HCT116 (cell line): ENCODE results near the gene CHMP1B. TPM values are rescaled to one million over a fixed set of nuclear protein-coding genes. Genes with fewer than 3 reads are reported as not detected.

Experiments
- ATAC-seq: fragments of 200-7000 bp; cut with Tn5 transposase; 2 replicates; pipeline ENCODE4 v1.9.1; 2020; ENCODE audit warnings: mild to moderate bottlenecking, moderate library complexity
- BruUV-seq: library from RNA; stranded (reverse); fragments of 400-500 nt; replicated peaks from 2 replicates; lab custom pipeline; 2021; lab: Mats Ljungman, UMichigan
- CTCF ChIA-PET: fragments of 300-600 bp; sonication (Branson Sonifier 250); formaldehyde crosslinking; loops from one replicate; lab custom pipeline; 2021; ENCODE audit warnings: antibody characterized with exemption; lab: Charles Lee
- POLR2A ChIA-PET: fragments of 300-600, 350-600 bp; sonication (Branson Sonifier 250); formaldehyde crosslinking; loops from one replicate; lab custom pipeline; 2021; ENCODE audit warnings: antibody characterized with exemption; lab: Charles Lee
- RAD21 ChIA-PET, 2 experiments: fragments of 300-600 bp; sonication (Branson Sonifier 250); formaldehyde crosslinking; loops; one replicate each; lab custom pipeline; 2023; ENCODE audit warnings: low total read pairs in 2 of 2; ENCODE audit not compliant: uncharacterized antibody in 2 of 2, unreplicated experiment in 2 of 2, low non-redundant PET in 1 of 2; lab: Charles Lee
- DNase-seq: peaks from one replicate; pipeline ENCODE4 v3.0.0-alpha.2; 2010; ENCODE audit warnings: low read depth, low spot score
- H2AFZ ChIP-seq: fragments of 200-600 bp; shearing (Covaris generic), sonication (generic); 2 replicates; pipeline ENCODE4 v1.6.1; 2017; ENCODE audit warnings: low read depth, mixed run types, mixed read lengths, antibody characterized with exemption, low read length; ENCODE audit not compliant: poor library complexity, severe bottlenecking
- H3K27ac ChIP-seq: 2 replicates; pipeline ENCODE4 v1.5.1; 2012; ENCODE audit warnings: low read depth, low read length
- H3K27me3 ChIP-seq: fragments of 200-600 bp; sonication (generic); 2 replicates; pipeline ENCODE4 v1.6.1; 2016; ENCODE audit warnings: mixed run types, low read length, mixed read lengths; ENCODE audit not compliant: insufficient read depth
- H3K36me3 ChIP-seq, 2 experiments: fragments of 200-500 bp in 1 of 2; fragments of 200-600 bp in 1 of 2; sonication (Bioruptor generic) in 1 of 2; sonication (generic) in 1 of 2; 2 replicates each; pipeline versions ENCODE4 v1.5.1 to v1.6.1; 2014 to 2016; ENCODE audit warnings: low read length in 2 of 2, inconsistent platforms in 1 of 2, mixed read lengths in 1 of 2, mixed run types in 1 of 2; ENCODE audit not compliant: insufficient read depth in 2 of 2, control insufficient read depth in 1 of 2
- H3K4me1 ChIP-seq, 2 experiments: fragments of 200-600 bp in 1 of 2; sonication (generic) in 1 of 2; 2 replicates each; pipeline versions ENCODE4 v1.5.1 to v1.6.1; 2012 to 2017; ENCODE audit warnings: low read length in 2 of 2, inconsistent platforms in 1 of 2, mild to moderate bottlenecking in 1 of 2, mixed read lengths in 1 of 2, mixed run types in 1 of 2, moderate library complexity in 1 of 2; ENCODE audit not compliant: insufficient read depth in 2 of 2, control insufficient read depth in 1 of 2
- H3K4me2 ChIP-seq: fragments of 200-600 bp; sonication (generic); 2 replicates; pipeline ENCODE4 v1.6.1; 2017; ENCODE audit warnings: mixed run types, low read length, mixed read lengths
- H3K4me3 ChIP-seq, 2 experiments: fragments of 200-600 bp in 1 of 2; sonication (generic) in 1 of 2; replicated peaks in 1 of 2; 2 replicates each; pipeline ENCODE4 v1.5.1; 2011 to 2016; ENCODE audit warnings: low read length in 2 of 2, control low read depth in 1 of 2, low read depth in 1 of 2, mild to moderate bottlenecking in 1 of 2, mixed read lengths in 1 of 2, mixed run types in 1 of 2
- H3K79me2 ChIP-seq: fragments of 200-600 bp; sonication (generic); 2 replicates; pipeline ENCODE4 v1.6.1; 2017; ENCODE audit warnings: mild to moderate bottlenecking, mixed run types, low read length, moderate library complexity, mixed read lengths; ENCODE audit not compliant: insufficient read depth
- H3K9ac ChIP-seq: fragments of 200-600 bp; sonication (generic); 2 replicates; pipeline ENCODE4 v1.6.1; 2016; ENCODE audit warnings: low read length, mixed read lengths
- H3K9me2 ChIP-seq: fragments of 200-600 bp; sonication (generic), shearing (Covaris generic); 2 replicates; pipeline ENCODE4 v1.6.1; 2017; ENCODE audit warnings: mixed run types, mild to moderate bottlenecking, moderate library complexity; ENCODE audit not compliant: insufficient read depth
- H3K9me3 ChIP-seq, 2 experiments: fragments of 200-500 bp in 1 of 2; fragments of 200-600 bp in 1 of 2; sonication (Bioruptor generic) in 1 of 2; sonication (generic) in 1 of 2; 2 replicates each; pipeline ENCODE4 v1.6.1; 2014 to 2017; ENCODE audit warnings: low read length in 2 of 2, mixed read lengths in 2 of 2, inconsistent platforms in 1 of 2, low read depth in 1 of 2, mild to moderate bottlenecking in 1 of 2, mixed run types in 1 of 2, moderate library complexity in 1 of 2; ENCODE audit not compliant: control insufficient read depth in 1 of 2, insufficient read depth in 1 of 2
- H4K20me1 ChIP-seq: fragments of 200-600 bp; sonication (generic), shearing (Covaris generic); 2 replicates; pipeline ENCODE4 v1.6.1; 2017; ENCODE audit warnings: mixed run types, mild to moderate bottlenecking, moderate library complexity; ENCODE audit not compliant: insufficient read depth
- CBX3 ChIP-seq: IDR thresholded peaks from 2 replicates; pipeline ENCODE4 v1.6.1; 2012; ENCODE audit warnings: low read depth
- CEBPB ChIP-seq: IDR thresholded peaks from 2 replicates; pipeline ENCODE4 v1.6.1; 2012; ENCODE audit warnings: low read depth
- ELF1 ChIP-seq: IDR thresholded peaks from 2 replicates; pipeline ENCODE4 v1.6.1; 2012; ENCODE audit warnings: low read depth, borderline replicate concordance
- EZH2 ChIP-seq: fragments of 200-600 bp; sonication (generic); IDR thresholded peaks from 2 replicates; pipeline ENCODE4 v1.6.1; 2017; ENCODE audit warnings: antibody characterized with exemption, mixed run types
- FOSL1 ChIP-seq: IDR thresholded peaks from 2 replicates; pipeline ENCODE4 v1.6.1; 2012; ENCODE audit warnings: low read depth
- JUND ChIP-seq: IDR thresholded peaks from 2 replicates; pipeline ENCODE4 v1.6.1; 2012
- POLR2A ChIP-seq: IDR thresholded peaks from 2 replicates; pipeline ENCODE4 v1.7.0; 2011; ENCODE audit warnings: borderline replicate concordance; ENCODE audit not compliant: insufficient read depth, insufficient read length; ENCODE audit errors: extremely low read depth
- POLR2AphosphoS5 ChIP-seq: IDR thresholded peaks from 2 replicates; pipeline ENCODE4 v1.6.1; 2011; ENCODE audit warnings: mild to moderate bottlenecking, low read depth, low read length, moderate library complexity
- RAD21 ChIP-seq: IDR thresholded peaks from 2 replicates; pipeline ENCODE4 v1.6.1; 2012; ENCODE audit warnings: low read depth, mild to moderate bottlenecking
- SIN3A ChIP-seq: IDR thresholded peaks from 2 replicates; pipeline ENCODE4 v1.6.1; 2012; ENCODE audit warnings: low read depth
- SP1 ChIP-seq: IDR thresholded peaks from 2 replicates; pipeline ENCODE4 v1.6.1; 2012; ENCODE audit warnings: low read depth
- SRF ChIP-seq: IDR thresholded peaks from 2 replicates; pipeline ENCODE4 v1.6.1; 2012; ENCODE audit warnings: low read depth
- YY1 ChIP-seq: IDR thresholded peaks from 2 replicates; pipeline ENCODE4 v1.6.1; 2011; ENCODE audit warnings: low read length, low read depth, moderate library complexity, mild to moderate bottlenecking; ENCODE audit not compliant: insufficient replicate concordance; ENCODE audit errors: extremely low read depth
- ZFX ChIP-seq: fragments of 450-650 bp; IDR thresholded peaks from 2 replicates; pipeline ENCODE4 v1.6.1; 2017
- ZNF274 ChIP-seq: fragments of 200-500 bp; sonication (Bioruptor generic); IDR thresholded peaks from 2 replicates; pipeline ENCODE4 v1.6.1; 2014; ENCODE audit warnings: mild to moderate bottlenecking, low read depth, low read length, inconsistent platforms
- intact Hi-C: fragments of 100-400 bp; cut with micrococcal nuclease; formaldehyde crosslinking; loops from 2 replicates; pipeline ENCODE4 v1.10.0; 2022
- total RNA-seq: library from RNA; stranded (reverse); gene quantifications from one replicate; pipeline ENCODE4 v1.2.1, GENCODE V29; 2021; ENCODE audit not compliant: unreplicated experiment
- TF ChIP-seq, protein P1 (sequence below): IDR thresholded peaks from 2 replicates; pipeline ENCODE4 v1.6.1; 2011; ENCODE audit warnings: mild to moderate bottlenecking, low read length, moderate library complexity; ENCODE audit not compliant: insufficient replicate concordance; ENCODE audit errors: extremely low read depth
- TF ChIP-seq, protein P2 (sequence below): IDR thresholded peaks from 2 replicates; pipeline ENCODE4 v1.6.1; 2012
- TF ChIP-seq, protein P3 (sequence below): IDR thresholded peaks from 2 replicates; pipeline ENCODE4 v1.6.1; 2012
- TF ChIP-seq, protein P4 (sequence below): IDR thresholded peaks from 2 replicates; pipeline ENCODE4 v1.6.1; 2012; ENCODE audit warnings: low read depth

CHMP1B gene
- total RNA-seq, 1 experiment from 2014 or later = 30.3 TPM

DNA sequence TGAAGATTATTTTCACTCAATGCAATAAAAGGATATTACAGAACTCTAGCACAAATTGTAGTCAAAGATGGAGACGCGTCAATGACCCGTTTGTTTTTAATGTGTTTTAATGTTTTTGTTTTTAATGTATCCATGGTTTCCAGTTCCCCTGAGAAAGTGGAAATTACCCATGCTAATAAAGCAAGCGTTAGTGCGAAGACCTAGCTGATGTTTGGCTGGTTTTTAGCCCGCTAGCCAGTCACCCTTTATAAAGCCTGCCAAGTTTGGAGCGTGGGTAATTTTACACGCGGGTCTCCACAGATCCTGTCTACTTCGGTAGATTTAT is 430 bp upstream of the CHMP1B start:
- Histone ChIP-seq H3K4me1 (peaks cover 18 to 40% of the 10 kb centered on the region in 2 experiments), H2AFZ (peak overlapping the region; percentile 63)

More for the DNA sequence above, 430 bp upstream of the CHMP1B start:
- Histone ChIP-seq H3K79me2 (peaks cover 23% of the 10 kb centered on the region), H3K4me2 (peak overlapping the region; percentile 87), H3K36me3 (no peaks in the 10 kb centered on the region), H3K9ac (peak overlapping the region; percentile 84), H3K9me3 (no peaks in the 10 kb centered on the region), H3K27ac (peak overlapping the region; percentile 48), H4K20me1 (no peaks in the 10 kb centered on the region), H3K9me2 (no peaks in the 10 kb centered on the region; the same call in 1 of the 2 replicates)
- intact Hi-C loops = loop anchor here (2.0 kb wide), 2 partner anchors 58 to 130 kb away; partner anchors contain the start of genes IMPA2 and MPPE1
- POLR2A ChIA-PET = interaction anchor here (0.9 kb wide), 1 partner anchor 11 kb away, joined by 3 read pairs; no protein-coding TSS in a partner anchor
- BruUV-seq = TSS peak; percentile 90
- CTCF ChIA-PET = no interaction called here
- RAD21 ChIA-PET = no interaction called here
- DNase-seq (no peak), ATAC-seq (peak; percentile 26)
- TF ChIP-seq, protein P1, sequence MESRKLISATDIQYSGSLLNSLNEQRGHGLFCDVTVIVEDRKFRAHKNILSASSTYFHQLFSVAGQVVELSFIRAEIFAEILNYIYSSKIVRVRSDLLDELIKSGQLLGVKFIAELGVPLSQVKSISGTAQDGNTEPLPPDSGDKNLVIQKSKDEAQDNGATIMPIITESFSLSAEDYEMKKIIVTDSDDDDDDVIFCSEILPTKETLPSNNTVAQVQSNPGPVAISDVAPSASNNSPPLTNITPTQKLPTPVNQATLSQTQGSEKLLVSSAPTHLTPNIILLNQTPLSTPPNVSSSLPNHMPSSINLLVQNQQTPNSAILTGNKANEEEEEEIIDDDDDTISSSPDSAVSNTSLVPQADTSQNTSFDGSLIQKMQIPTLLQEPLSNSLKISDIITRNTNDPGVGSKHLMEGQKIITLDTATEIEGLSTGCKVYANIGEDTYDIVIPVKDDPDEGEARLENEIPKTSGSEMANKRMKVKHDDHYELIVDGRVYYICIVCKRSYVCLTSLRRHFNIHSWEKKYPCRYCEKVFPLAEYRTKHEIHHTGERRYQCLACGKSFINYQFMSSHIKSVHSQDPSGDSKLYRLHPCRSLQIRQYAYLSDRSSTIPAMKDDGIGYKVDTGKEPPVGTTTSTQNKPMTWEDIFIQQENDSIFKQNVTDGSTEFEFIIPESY = no peak
- TF ChIP-seq EZH2 (no peak), ZFX (no peak), POLR2AphosphoS5 (no peak), JUND (no peak), FOSL1 (no peak), ZNF274 (no peak), ELF1 (no peak), SP1 (no peak), CBX3 (no peak), SIN3A (no peak), RAD21 (no peak), POLR2A (no peak), CEBPB (no peak), SRF (no peak), YY1 (no peak)
- TF ChIP-seq, protein P2, sequence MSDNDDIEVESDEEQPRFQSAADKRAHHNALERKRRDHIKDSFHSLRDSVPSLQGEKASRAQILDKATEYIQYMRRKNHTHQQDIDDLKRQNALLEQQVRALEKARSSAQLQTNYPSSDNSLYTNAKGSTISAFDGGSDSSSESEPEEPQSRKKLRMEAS = no peak
- TF ChIP-seq, protein P3, sequence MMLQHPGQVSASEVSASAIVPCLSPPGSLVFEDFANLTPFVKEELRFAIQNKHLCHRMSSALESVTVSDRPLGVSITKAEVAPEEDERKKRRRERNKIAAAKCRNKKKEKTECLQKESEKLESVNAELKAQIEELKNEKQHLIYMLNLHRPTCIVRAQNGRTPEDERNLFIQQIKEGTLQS = no peak
- TF ChIP-seq, protein P4, sequence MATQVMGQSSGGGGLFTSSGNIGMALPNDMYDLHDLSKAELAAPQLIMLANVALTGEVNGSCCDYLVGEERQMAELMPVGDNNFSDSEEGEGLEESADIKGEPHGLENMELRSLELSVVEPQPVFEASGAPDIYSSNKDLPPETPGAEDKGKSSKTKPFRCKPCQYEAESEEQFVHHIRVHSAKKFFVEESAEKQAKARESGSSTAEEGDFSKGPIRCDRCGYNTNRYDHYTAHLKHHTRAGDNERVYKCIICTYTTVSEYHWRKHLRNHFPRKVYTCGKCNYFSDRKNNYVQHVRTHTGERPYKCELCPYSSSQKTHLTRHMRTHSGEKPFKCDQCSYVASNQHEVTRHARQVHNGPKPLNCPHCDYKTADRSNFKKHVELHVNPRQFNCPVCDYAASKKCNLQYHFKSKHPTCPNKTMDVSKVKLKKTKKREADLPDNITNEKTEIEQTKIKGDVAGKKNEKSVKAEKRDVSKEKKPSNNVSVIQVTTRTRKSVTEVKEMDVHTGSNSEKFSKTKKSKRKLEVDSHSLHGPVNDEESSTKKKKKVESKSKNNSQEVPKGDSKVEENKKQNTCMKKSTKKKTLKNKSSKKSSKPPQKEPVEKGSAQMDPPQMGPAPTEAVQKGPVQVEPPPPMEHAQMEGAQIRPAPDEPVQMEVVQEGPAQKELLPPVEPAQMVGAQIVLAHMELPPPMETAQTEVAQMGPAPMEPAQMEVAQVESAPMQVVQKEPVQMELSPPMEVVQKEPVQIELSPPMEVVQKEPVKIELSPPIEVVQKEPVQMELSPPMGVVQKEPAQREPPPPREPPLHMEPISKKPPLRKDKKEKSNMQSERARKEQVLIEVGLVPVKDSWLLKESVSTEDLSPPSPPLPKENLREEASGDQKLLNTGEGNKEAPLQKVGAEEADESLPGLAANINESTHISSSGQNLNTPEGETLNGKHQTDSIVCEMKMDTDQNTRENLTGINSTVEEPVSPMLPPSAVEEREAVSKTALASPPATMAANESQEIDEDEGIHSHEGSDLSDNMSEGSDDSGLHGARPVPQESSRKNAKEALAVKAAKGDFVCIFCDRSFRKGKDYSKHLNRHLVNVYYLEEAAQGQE = no peak
- TF ChIP-seq, all 23 proteins: peak for 0
- Histone ChIP-seq H3K27me3 (no peaks in the 10 kb centered on the region), H3K4me3 (peak overlapping the region; percentile 82 to 99)
